ENCODE measurements around the gene SORCS2.

- TF ChIP-seq CTCF (IDR thresholded peaks at IDR 0.05) (no peak), POLR2AphosphoS5 (IDR thresholded peaks at IDR 0.05) (no peak)
Observed at GRCh38 chr4:7248857-7249256, 56.5 kb downstream of the SORCS2 start.
